Fibroblast of lung (primary cell): ENCODE measurements around the gene SERPINB6. TPM values are rescaled to one million over a fixed set of nuclear protein-coding genes. Genes with fewer than 3 reads are reported as not detected.

ENCODE experiments used
- DNase-seq, 2 donors: peaks; one replicate each; pipeline versions ENCODE4 v3.0.0 to v3.0.0-alpha.2; 2010; ENCODE audit warnings: low read depth in 2 of 2
- H2AFZ ChIP-seq: 2 replicates; pipeline ENCODE4 v1.5.1; 2012; ENCODE audit warnings: low read length, control low read depth, inconsistent platforms
- H3K27ac ChIP-seq: 2 replicates; pipeline ENCODE4 v1.5.1; 2011; ENCODE audit warnings: low read length, control low read depth; ENCODE audit not compliant: insufficient read depth
- H3K27me3 ChIP-seq: 2 replicates; pipeline ENCODE4 v1.5.1; 2011; ENCODE audit warnings: mild to moderate bottlenecking, low read length; ENCODE audit not compliant: control insufficient read depth, insufficient read depth
- H3K36me3 ChIP-seq: 2 replicates; pipeline ENCODE4 v1.5.1; 2011; ENCODE audit warnings: low read length; ENCODE audit not compliant: control insufficient read depth, insufficient read depth
- H3K4me1 ChIP-seq: 2 replicates; pipeline ENCODE4 v1.5.1; 2011; ENCODE audit warnings: low read length; ENCODE audit not compliant: control insufficient read depth, insufficient read depth; ENCODE audit errors: extremely low read depth
- H3K4me2 ChIP-seq: 2 replicates; pipeline ENCODE4 v1.5.1; 2011; ENCODE audit warnings: low read length, control low read depth; ENCODE audit not compliant: insufficient read depth; ENCODE audit errors: extremely low read depth
- H3K4me3 ChIP-seq, 4 experiments: fragments of 200-600 bp in 1 of 4; sonication (generic) in 1 of 4; replicated peaks in 1 of 4; 2 replicates each; pipeline ENCODE4 v1.5.1; 2011 to 2016; ENCODE audit warnings: low read length in 4 of 4, low read depth in 3 of 4, mild to moderate bottlenecking in 3 of 4, control low read depth in 2 of 4, inconsistent platforms in 1 of 4, mixed read lengths in 1 of 4; ENCODE audit not compliant: insufficient read depth in 1 of 4; ENCODE audit errors: control extremely low read depth in 1 of 4
- H3K79me2 ChIP-seq: 2 replicates; pipeline ENCODE4 v1.5.1; 2012; ENCODE audit warnings: mild to moderate bottlenecking, low read length, inconsistent platforms; ENCODE audit not compliant: control insufficient read depth, insufficient read depth
- H3K9ac ChIP-seq: 2 replicates; pipeline ENCODE4 v1.5.1; 2011; ENCODE audit warnings: mild to moderate bottlenecking, low read length, control low read depth; ENCODE audit not compliant: insufficient read depth
- H3K9me3 ChIP-seq: 2 replicates; pipeline ENCODE4 v1.5.1; 2012; ENCODE audit warnings: low read depth, low read length; ENCODE audit not compliant: control insufficient read depth, insufficient read depth
- H4K20me1 ChIP-seq: 2 replicates; pipeline ENCODE4 v1.5.1; 2011; ENCODE audit warnings: low read length; ENCODE audit not compliant: control insufficient read depth, insufficient read depth; ENCODE audit errors: extremely low read depth
- CTCF ChIP-seq, 2 donors: IDR thresholded peaks in 1 of 2; conservative IDR thresholded peaks in 1 of 2; 1 replicate in 1 of 2; 2 replicates in 1 of 2; pipeline ENCODE4 v1.5.1; 2011 to 2012; ENCODE audit warnings: low read length in 2 of 2, control low read depth in 1 of 2, inconsistent platforms in 1 of 2, low read depth in 1 of 2, mild to moderate bottlenecking in 1 of 2
- EZH2 ChIP-seq: IDR thresholded peaks from 2 replicates; pipeline ENCODE4 v1.5.1; 2012; ENCODE audit warnings: low read length, control low read depth, mild to moderate bottlenecking; ENCODE audit errors: missing control alignments
- polyA plus RNA-seq, 2 donors: library from polyadenylated mRNA; depleted of rRNA in 1 of 2; stranded (reverse) in 1 of 2; unstranded in 1 of 2; fragments of >200 nt; gene quantifications; 2 replicates each; pipeline ENCODE4 v1.2.1, GENCODE V29; 2011 to 2012; ENCODE audit warnings: missing spikeins in 1 of 2
- total RNA-seq: library from RNA; depleted of rRNA; stranded (reverse); fragments of >200 nt; gene quantifications from 2 replicates; pipeline ENCODE4 v1.2.1, GENCODE V29; 2014

The SERPINB6 gene
- total and polyA plus RNA-seq, 2 donors (not counting 1 experiment from before 2014, with no cell fraction given), result 83.9 to 181 TPM

- no peak overlapping the region for H3K27ac ChIP-seq
- no peaks in the 10 kb centered on the region for H3K36me3 ChIP-seq
- no peaks in the 10 kb centered on the region for H3K9me3 ChIP-seq
- no peaks in the 10 kb centered on the region for H3K79me2 ChIP-seq
- peak overlapping the region; percentile 7 for H2AFZ ChIP-seq
- peaks cover 2% of the 10 kb centered on the region for H3K4me1 ChIP-seq
- DNase-seq, result peak in 1 of 2 donors; percentile 29
- no peaks in the 10 kb centered on the region for H3K27me3 ChIP-seq
- H3K9ac ChIP-seq, result no peak overlapping the region
- H4K20me1 ChIP-seq, result no peaks in the 10 kb centered on the region
- no peak overlapping the region for H3K4me2 ChIP-seq
- no peak overlapping the region for H3K4me3 ChIP-seq
- TF ChIP-seq EZH2, result no peak
- TF ChIP-seq CTCF (conservative IDR thresholded peaks at IDR 0.05 in 1 of 2, IDR thresholded peaks at IDR 0.05 in 1 of 2; ENCODE audit: low read depth in 1 of 2, low read length in 2 of 2), result no peak
Measured at GRCh38 chr6:2900821-2901644, 70.3 kb downstream of the SERPINB6 start.

DNA sequence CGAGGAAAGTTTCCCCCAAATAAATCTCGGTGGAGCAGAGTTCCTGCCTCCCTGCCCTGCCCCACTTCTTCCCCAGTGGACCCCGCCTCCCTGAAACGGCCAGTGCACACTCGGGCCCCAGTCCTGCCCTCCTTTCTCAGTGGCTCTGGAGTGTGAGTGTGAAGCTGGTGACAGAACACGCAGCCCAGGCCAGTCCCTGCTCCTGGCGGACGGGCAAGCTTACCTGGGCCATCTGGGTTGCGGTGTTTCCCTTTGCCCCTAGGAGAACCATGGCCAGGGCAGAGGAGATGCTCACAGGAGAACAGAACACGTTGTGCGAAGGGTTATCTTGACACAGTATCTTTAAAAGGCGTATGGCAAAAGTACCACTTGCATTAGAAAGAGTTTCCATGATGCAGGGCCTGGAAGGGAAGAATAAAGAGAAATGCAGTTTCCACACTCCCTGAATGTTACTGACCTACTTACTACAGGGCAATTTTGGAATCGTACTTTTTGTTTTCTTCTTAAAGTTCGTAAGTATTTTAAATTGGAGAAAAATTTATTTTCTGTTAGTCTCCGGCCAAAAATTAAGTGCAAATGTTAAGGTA is 71.1 kb downstream of the SERPINB6 start:
- H3K4me3 ChIP-seq, result no peak overlapping the region
- H3K9me3 ChIP-seq, result no peaks in the 10 kb centered on the region
- H3K4me2 ChIP-seq, result no peak overlapping the region
- TF ChIP-seq CTCF (conservative IDR thresholded peaks at IDR 0.05 in 1 of 2, IDR thresholded peaks at IDR 0.05 in 1 of 2; ENCODE audit: low read depth in 1 of 2, low read length in 2 of 2) (no peak), EZH2 (no peak)
- no peak overlapping the region for H3K9ac ChIP-seq
- no peaks in the 10 kb centered on the region for H3K36me3 ChIP-seq
- H3K79me2 ChIP-seq, result no peaks in the 10 kb centered on the region
- H2AFZ ChIP-seq, result no peak overlapping the region
- H4K20me1 ChIP-seq, result no peaks in the 10 kb centered on the region
- peaks cover 2% of the 10 kb centered on the region for H3K4me1 ChIP-seq
- no peak for DNase-seq
- no peaks in the 10 kb centered on the region for H3K27me3 ChIP-seq
- no peak overlapping the region for H3K27ac ChIP-seq

GRCh38 chr6:2899596-2899995 is 71.8 kb downstream of the SERPINB6 start:
- Histone ChIP-seq H3K9me3 (no peaks in the 10 kb centered on the region), H3K4me1 (peaks cover 2% of the 10 kb centered on the region), H3K27ac (no peak overlapping the region), H3K4me3 (no peak overlapping the region), H3K79me2 (no peaks in the 10 kb centered on the region), H3K27me3 (no peaks in the 10 kb centered on the region), H3K9ac (no peak overlapping the region), H4K20me1 (no peaks in the 10 kb centered on the region), H3K36me3 (no peaks in the 10 kb centered on the region), H2AFZ (no peak overlapping the region), H3K4me2 (no peak overlapping the region)
- TF ChIP-seq EZH2 (no peak), CTCF (conservative IDR thresholded peaks at IDR 0.05 in 1 of 2, IDR thresholded peaks at IDR 0.05 in 1 of 2; ENCODE audit: low read depth in 1 of 2, low read length in 2 of 2) (no peak)
- DNase-seq, result no peak
